K562 (cell line): ENCODE results near the gene IL17RA. TPM values are rescaled to one million over a fixed set of nuclear protein-coding genes. Genes with fewer than 3 reads are reported as not detected.

Experiments used
- CBX2 ChIP-seq: fragments of 200-600 bp; sonication (generic); IDR thresholded peaks from one replicate; pipeline ENCODE4 v1.6.1; 2012; ENCODE audit warnings: mild to moderate bottlenecking, low read length, inconsistent platforms; ENCODE audit not compliant: insufficient read depth, poor library complexity, severe bottlenecking
- CHD2 ChIP-seq: IDR thresholded peaks from 2 replicates; pipeline ENCODE4 v1.6.1; 2011; ENCODE audit warnings: low read depth, low read length
- CREM ChIP-seq: IDR thresholded peaks from 2 replicates; pipeline ENCODE4 v1.6.1; 2014; ENCODE audit warnings: antibody characterized with exemption, low read depth
- NR3C1 ChIP-seq: sonication (generic); formaldehyde crosslinking; IDR thresholded peaks from 2 replicates; pipeline ENCODE4 v1.8.1; 2022; ENCODE audit warnings: missing genetic modification reagents
- SMARCA5 ChIP-seq: fragments of 450-650 bp; IDR thresholded peaks from 2 replicates; pipeline ENCODE4 v1.6.1; 2016
- ZNF224 ChIP-seq: sonication (generic); formaldehyde crosslinking; IDR thresholded peaks from 2 replicates; pipeline ENCODE4 v1.8.0; 2022; ENCODE audit warnings: mild to moderate bottlenecking, missing genetic modification reagents
- ZNF253 ChIP-seq: fragments of 250-450 bp; sonication (Bioruptor Pico); conservative IDR thresholded peaks from 2 replicates; pipeline ENCODE4 v1.6.1; 2021; ENCODE audit warnings: mild to moderate bottlenecking
- ZNF347 ChIP-seq: fragments of 450-650 bp; formaldehyde crosslinking; IDR thresholded peaks from 2 replicates; pipeline ENCODE4 v1.4.0; 2020; ENCODE audit warnings: low read depth, mild to moderate bottlenecking, moderate library complexity
- polyA plus RNA-seq, 8 experiments: library from polyadenylated mRNA; depleted of rRNA in 4 of 8; stranded (reverse) in 5 of 8; unstranded in 3 of 8; fragments of >200 nt; fragmentation: Nextera tagmentation in 2 of 8; fragmentation: Illumina TruSeq in 1 of 8; extraction: Ambion mirVana in 2 of 8; extraction: Trizol in 1 of 8; gene quantifications; 2 replicates each; pipeline versions ENCODE4 v1.2.1 to v1.2.3, GENCODE V29; 2011 to 2014; ENCODE audit warnings: inconsistent platforms in 1 of 8, missing spikeins in 1 of 8
- total RNA-seq, 7 experiments: library from RNA; depleted of rRNA in 6 of 7; stranded (reverse); fragments of >200 nt in 6 of 7; fragmentation: Illumina TruSeq in 2 of 7; extraction: Trizol in 2 of 7; gene quantifications; 2 replicates each; pipeline versions ENCODE4 v1.2.1 to v1.2.3, GENCODE V29; 2011 to 2021; ENCODE audit warnings: low replicate concordance in 1 of 7
- TF ChIP-seq, protein P1 (sequence below): fragments of 450-650 bp; formaldehyde crosslinking; IDR thresholded peaks from 2 replicates; pipeline ENCODE4 v1.4.0; 2020; ENCODE audit warnings: mild to moderate bottlenecking, mixed read lengths
- TF ChIP-seq, protein P2 (sequence below): sonication (generic); IDR thresholded peaks from 2 replicates; pipeline ENCODE4 v1.6.1; 2016
- TF ChIP-seq, protein P3 (sequence below), 2 experiments: fragments of 450-650 bp in 1 of 2; sonication (generic) in 1 of 2; formaldehyde crosslinking; conservative IDR thresholded peaks; 2 replicates each; pipeline versions ENCODE4 v1.4.0 to v1.8.1; 2020 to 2022; ENCODE audit warnings: mild to moderate bottlenecking in 1 of 2, missing genetic modification reagents in 1 of 2
- TF ChIP-seq, protein P4 (sequence below), 2 experiments: IDR thresholded peaks; 2 replicates each; pipeline ENCODE4 v1.6.1; 2012; ENCODE audit warnings: improper control_type of control experiment in 2 of 2, low read depth in 2 of 2, low read length in 2 of 2, borderline replicate concordance in 1 of 2
- TF ChIP-seq, protein P5 (sequence below): sonication (generic); formaldehyde crosslinking; IDR thresholded peaks from 2 replicates; pipeline ENCODE4 v1.8.1; 2023; ENCODE audit warnings: mild to moderate bottlenecking, missing genetic modification reagents

The IL17RA gene
- total and polyA plus RNA-seq, 9 of the 15 experiments (the other 6 are each of a cell fraction or from before 2014, with no cell fraction given): 0.17 to 11.8 (median 3.7) TPM

DNA sequence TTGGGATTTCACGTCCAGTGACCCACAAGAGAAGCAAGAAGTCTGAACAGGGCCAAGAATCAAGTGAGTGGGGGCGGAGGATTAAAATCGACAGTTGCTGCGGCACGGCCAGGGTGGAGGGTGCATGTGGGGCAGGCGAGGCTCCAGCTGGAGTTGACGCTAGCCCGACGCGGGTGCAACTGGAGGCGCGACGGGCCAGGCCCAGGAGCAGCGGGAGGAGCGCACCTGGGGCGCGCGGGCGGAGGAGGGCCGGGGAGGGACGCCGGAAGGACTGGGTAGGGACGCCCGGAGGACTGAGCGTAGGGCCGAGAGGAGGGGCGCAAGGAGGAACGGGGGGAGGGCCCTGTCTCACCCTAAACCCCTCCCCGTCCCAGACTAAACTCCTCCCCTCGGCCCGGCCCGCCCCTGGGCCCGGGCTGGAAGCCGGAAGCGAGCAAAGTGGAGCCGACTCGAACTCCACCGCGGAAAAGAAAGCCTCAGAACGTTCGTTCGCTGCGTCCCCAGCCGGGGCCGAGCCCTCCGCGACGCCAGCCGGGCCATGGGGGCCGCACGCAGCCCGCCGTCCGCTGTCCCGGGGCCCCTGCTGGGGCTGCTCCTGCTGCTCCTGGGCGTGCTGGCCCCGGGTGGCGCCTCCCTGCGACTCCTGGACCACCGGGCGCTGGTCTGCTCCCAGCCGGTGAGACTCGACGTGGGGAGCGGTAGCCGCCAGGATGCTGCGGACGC, at the start of gene IL17RA (continued):
- TF ChIP-seq, protein P1, sequence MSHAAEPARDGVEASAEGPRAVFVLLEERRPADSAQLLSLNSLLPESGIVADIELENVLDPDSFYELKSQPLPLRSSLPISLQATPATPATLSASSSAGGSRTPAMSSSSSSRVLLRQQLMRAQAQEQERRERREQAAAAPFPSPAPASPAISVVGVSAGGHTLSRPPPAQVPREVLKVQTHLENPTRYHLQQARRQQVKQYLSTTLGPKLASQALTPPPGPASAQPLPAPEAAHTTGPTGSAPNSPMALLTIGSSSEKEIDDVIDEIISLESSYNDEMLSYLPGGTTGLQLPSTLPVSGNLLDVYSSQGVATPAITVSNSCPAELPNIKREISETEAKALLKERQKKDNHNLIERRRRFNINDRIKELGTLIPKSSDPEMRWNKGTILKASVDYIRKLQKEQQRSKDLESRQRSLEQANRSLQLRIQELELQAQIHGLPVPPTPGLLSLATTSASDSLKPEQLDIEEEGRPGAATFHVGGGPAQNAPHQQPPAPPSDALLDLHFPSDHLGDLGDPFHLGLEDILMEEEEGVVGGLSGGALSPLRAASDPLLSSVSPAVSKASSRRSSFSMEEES: no peak
- TF ChIP-seq CBX2 (no peak), CHD2 (no peak), SMARCA5 (no peak), CREM (peak; percentile 55; the same call in 1 of the 2 replicates), NR3C1 (CRISPR knock-in tag) (no peak), ZNF224 (CRISPR knock-in tag) (no peak), ZNF253 (CRISPR knock-in tag) (no peak), ZNF347 (CRISPR knock-in tag) (no peak)
- TF ChIP-seq, protein P2, sequence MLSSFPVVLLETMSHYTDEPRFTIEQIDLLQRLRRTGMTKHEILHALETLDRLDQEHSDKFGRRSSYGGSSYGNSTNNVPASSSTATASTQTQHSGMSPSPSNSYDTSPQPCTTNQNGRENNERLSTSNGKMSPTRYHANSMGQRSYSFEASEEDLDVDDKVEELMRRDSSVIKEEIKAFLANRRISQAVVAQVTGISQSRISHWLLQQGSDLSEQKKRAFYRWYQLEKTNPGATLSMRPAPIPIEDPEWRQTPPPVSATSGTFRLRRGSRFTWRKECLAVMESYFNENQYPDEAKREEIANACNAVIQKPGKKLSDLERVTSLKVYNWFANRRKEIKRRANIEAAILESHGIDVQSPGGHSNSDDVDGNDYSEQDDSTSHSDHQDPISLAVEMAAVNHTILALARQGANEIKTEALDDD: peak; percentile 70; the same call in 1 of the 2 replicates
- TF ChIP-seq, protein P3, sequence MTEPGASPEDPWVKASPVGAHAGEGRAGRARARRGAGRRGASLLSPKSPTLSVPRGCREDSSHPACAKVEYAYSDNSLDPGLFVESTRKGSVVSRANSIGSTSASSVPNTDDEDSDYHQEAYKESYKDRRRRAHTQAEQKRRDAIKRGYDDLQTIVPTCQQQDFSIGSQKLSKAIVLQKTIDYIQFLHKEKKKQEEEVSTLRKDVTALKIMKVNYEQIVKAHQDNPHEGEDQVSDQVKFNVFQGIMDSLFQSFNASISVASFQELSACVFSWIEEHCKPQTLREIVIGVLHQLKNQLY (CRISPR knock-in tag; conservative IDR thresholded peaks at IDR 0.05): no peak
- TF ChIP-seq, protein P4, sequence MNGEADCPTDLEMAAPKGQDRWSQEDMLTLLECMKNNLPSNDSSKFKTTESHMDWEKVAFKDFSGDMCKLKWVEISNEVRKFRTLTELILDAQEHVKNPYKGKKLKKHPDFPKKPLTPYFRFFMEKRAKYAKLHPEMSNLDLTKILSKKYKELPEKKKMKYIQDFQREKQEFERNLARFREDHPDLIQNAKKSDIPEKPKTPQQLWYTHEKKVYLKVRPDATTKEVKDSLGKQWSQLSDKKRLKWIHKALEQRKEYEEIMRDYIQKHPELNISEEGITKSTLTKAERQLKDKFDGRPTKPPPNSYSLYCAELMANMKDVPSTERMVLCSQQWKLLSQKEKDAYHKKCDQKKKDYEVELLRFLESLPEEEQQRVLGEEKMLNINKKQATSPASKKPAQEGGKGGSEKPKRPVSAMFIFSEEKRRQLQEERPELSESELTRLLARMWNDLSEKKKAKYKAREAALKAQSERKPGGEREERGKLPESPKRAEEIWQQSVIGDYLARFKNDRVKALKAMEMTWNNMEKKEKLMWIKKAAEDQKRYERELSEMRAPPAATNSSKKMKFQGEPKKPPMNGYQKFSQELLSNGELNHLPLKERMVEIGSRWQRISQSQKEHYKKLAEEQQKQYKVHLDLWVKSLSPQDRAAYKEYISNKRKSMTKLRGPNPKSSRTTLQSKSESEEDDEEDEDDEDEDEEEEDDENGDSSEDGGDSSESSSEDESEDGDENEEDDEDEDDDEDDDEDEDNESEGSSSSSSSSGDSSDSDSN (IDR thresholded peaks at IDR 0.05; ENCODE audit: borderline replicate concordance in 1 of 2, low read depth in 2 of 2, low read length in 2 of 2): peak; percentile 43 to 85; a peak in 2 of 4 replicates
- TF ChIP-seq, protein P5, sequence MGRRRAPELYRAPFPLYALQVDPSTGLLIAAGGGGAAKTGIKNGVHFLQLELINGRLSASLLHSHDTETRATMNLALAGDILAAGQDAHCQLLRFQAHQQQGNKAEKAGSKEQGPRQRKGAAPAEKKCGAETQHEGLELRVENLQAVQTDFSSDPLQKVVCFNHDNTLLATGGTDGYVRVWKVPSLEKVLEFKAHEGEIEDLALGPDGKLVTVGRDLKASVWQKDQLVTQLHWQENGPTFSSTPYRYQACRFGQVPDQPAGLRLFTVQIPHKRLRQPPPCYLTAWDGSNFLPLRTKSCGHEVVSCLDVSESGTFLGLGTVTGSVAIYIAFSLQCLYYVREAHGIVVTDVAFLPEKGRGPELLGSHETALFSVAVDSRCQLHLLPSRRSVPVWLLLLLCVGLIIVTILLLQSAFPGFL (CRISPR knock-in tag): no peak
